IMR-90 (cell line): ENCODE data around the gene MMS19. TPM values are rescaled to one million over a fixed set of nuclear protein-coding genes. Genes with fewer than 3 reads are reported as not detected.

Experiments
- ATAC-seq: fragments of 200-7000 bp; cut with Tn5 transposase; 2 replicates; pipeline ENCODE4 v1.9.1; 2020; ENCODE audit warnings: low read depth, mild to moderate bottlenecking, moderate library complexity
- BruUV-seq: library from RNA; stranded (reverse); fragments of 400-500 nt; replicated peaks from 2 replicates; lab custom pipeline; 2021; lab: Mats Ljungman, UMichigan
- CTCF ChIA-PET: fragments of 300-600 bp; formaldehyde crosslinking; extraction: SDS; loops from one replicate; lab custom pipeline; 2021; ENCODE audit warnings: antibody characterized with exemption; lab: Yijun Ruan, JAX
- POLR2A ChIA-PET: fragments of 300-600 bp; sonication (Branson Sonifier 250); formaldehyde crosslinking; loops from one replicate; lab custom pipeline; 2022; ENCODE audit warnings: antibody characterized with exemption; ENCODE audit not compliant: unreplicated experiment; lab: Charles Lee
- DNase-seq: peaks from one replicate; pipeline ENCODE4 v3.0.0; 2013
- H2AFZ ChIP-seq: replicated peaks from 2 replicates; pipeline ENCODE3; 2013; ENCODE audit warnings: low read length, mild to moderate bottlenecking; ENCODE audit not compliant: poor library complexity
- H2AK5ac ChIP-seq: 2 replicates; pipeline ENCODE4 v1.6.1; 2013; ENCODE audit warnings: low read depth, low read length, inconsistent platforms
- H2AK9ac ChIP-seq: replicated peaks from 2 replicates; pipeline ENCODE3; 2013; ENCODE audit warnings: mild to moderate bottlenecking, low read depth, low read length, moderate library complexity; ENCODE audit not compliant: poor library complexity
- H2BK120ac ChIP-seq: 2 replicates; pipeline ENCODE4 v1.6.1; 2013; ENCODE audit warnings: low read depth, low read length, inconsistent platforms
- H2BK15ac ChIP-seq: 3 replicates; pipeline ENCODE4 v1.6.1; 2013; ENCODE audit warnings: low read depth, low read length, inconsistent platforms
- H2BK20ac ChIP-seq: 2 replicates; pipeline ENCODE4 v1.6.1; 2013; ENCODE audit warnings: low read depth, mild to moderate bottlenecking, inconsistent platforms, low read length, moderate library complexity
- H2BK5ac ChIP-seq: 2 replicates; pipeline ENCODE4 v1.6.1; 2013; ENCODE audit warnings: mild to moderate bottlenecking, low read depth, low read length, inconsistent platforms; ENCODE audit not compliant: poor library complexity, severe bottlenecking
- H3K14ac ChIP-seq: replicated peaks from 2 replicates; pipeline ENCODE4 v1.6.1; 2013; ENCODE audit warnings: low read depth, low read length, inconsistent platforms
- H3K18ac ChIP-seq: 2 replicates; pipeline ENCODE4 v1.6.1; 2013; ENCODE audit warnings: low read depth, low read length, control low read depth
- H3K23ac ChIP-seq: 2 replicates; pipeline ENCODE4 v1.6.1; 2013; ENCODE audit warnings: low read depth, low read length, inconsistent platforms
- H3K27ac ChIP-seq: 2 replicates; pipeline ENCODE4 v1.5.1; 2013; ENCODE audit warnings: mild to moderate bottlenecking, control low read depth, low read length; ENCODE audit not compliant: insufficient read depth
- H3K27me3 ChIP-seq: 2 replicates; pipeline ENCODE4 v1.6.1; 2013; ENCODE audit warnings: low read length; ENCODE audit not compliant: control insufficient read depth, insufficient read depth
- H3K36me3 ChIP-seq: 2 replicates; pipeline ENCODE4 v1.6.1; 2013; ENCODE audit warnings: low read length, mixed read lengths; ENCODE audit not compliant: control insufficient read depth, insufficient read depth
- H3K4ac ChIP-seq: 2 replicates; pipeline ENCODE4 v1.6.1; 2013; ENCODE audit warnings: low read depth, low read length, inconsistent platforms
- H3K4me1 ChIP-seq: 2 replicates; pipeline ENCODE4 v1.6.1; 2013; ENCODE audit warnings: low read length, mixed read lengths; ENCODE audit not compliant: control insufficient read depth, insufficient read depth
- H3K4me2 ChIP-seq: 2 replicates; pipeline ENCODE4 v1.6.1; 2013; ENCODE audit warnings: low read depth, mild to moderate bottlenecking, control low read depth, low read length, moderate library complexity
- H3K4me3 ChIP-seq: 2 replicates; pipeline ENCODE4 v1.5.1; 2013; ENCODE audit warnings: low read depth, mild to moderate bottlenecking, control low read depth, low read length, moderate library complexity; ENCODE audit not compliant: insufficient read depth
- H3K56ac ChIP-seq: 2 replicates; pipeline ENCODE4 v1.6.1; 2013; ENCODE audit warnings: low read length, inconsistent platforms; ENCODE audit not compliant: insufficient read depth; ENCODE audit errors: extremely low read depth
- H3K79me1 ChIP-seq, 2 experiments: 2 replicates each; pipeline ENCODE4 v1.6.1; 2013; ENCODE audit warnings: low read length in 2 of 2, inconsistent platforms in 1 of 2, low read depth in 1 of 2
- H3K9ac ChIP-seq: 2 replicates; pipeline ENCODE4 v1.6.1; 2013; ENCODE audit warnings: low read depth, low read length, control low read depth
- H3K9me1 ChIP-seq: 2 replicates; pipeline ENCODE4 v1.6.1; 2013; ENCODE audit warnings: low read length, inconsistent platforms; ENCODE audit not compliant: insufficient read depth
- H3K9me3 ChIP-seq: 2 replicates; pipeline ENCODE4 v1.6.1; 2013; ENCODE audit warnings: low read length; ENCODE audit not compliant: control insufficient read depth, insufficient read depth
- H4K20me1 ChIP-seq: 2 replicates; pipeline ENCODE4 v1.6.1; 2013; ENCODE audit warnings: low read length, inconsistent platforms; ENCODE audit not compliant: insufficient read depth
- H4K5ac ChIP-seq: 2 replicates; pipeline ENCODE4 v1.6.1; 2013; ENCODE audit warnings: mild to moderate bottlenecking, low read depth, low read length, control low read depth
- H4K8ac ChIP-seq, 2 experiments: 2 replicates each; pipeline ENCODE4 v1.6.1; 2013; ENCODE audit warnings: low read depth in 2 of 2, low read length in 2 of 2, control low read depth in 1 of 2, inconsistent platforms in 1 of 2
- H4K91ac ChIP-seq: 2 replicates; pipeline ENCODE4 v1.6.1; 2013; ENCODE audit warnings: low read depth, low read length, inconsistent platforms; ENCODE audit not compliant: insufficient read depth
- BHLHE40 ChIP-seq: fragments of 150-350 bp; IDR thresholded peaks from 2 replicates; pipeline ENCODE4 v1.6.1; 2016; ENCODE audit warnings: mild to moderate bottlenecking, low read depth, low read length
- CEBPB ChIP-seq: IDR thresholded peaks from 2 replicates; pipeline ENCODE4 v1.6.1; 2012; ENCODE audit warnings: low read depth, low read length, improper control_type of control experiment
- CHD1 ChIP-seq: IDR thresholded peaks from 2 replicates; pipeline ENCODE4 v1.6.1; 2012; ENCODE audit warnings: low read depth, low read length, improper control_type of control experiment
- ELK1 ChIP-seq: fragments of 150-350 bp; IDR thresholded peaks from 2 replicates; pipeline ENCODE4 v1.6.1; 2016; ENCODE audit warnings: low read depth, mild to moderate bottlenecking, low read length, moderate library complexity, borderline replicate concordance
- FOS ChIP-seq: fragments of 150-350 bp; IDR thresholded peaks from 2 replicates; pipeline ENCODE4 v1.6.1; 2016; ENCODE audit warnings: low read depth, low read length
- MAFK ChIP-seq: IDR thresholded peaks from 2 replicates; pipeline ENCODE4 v1.6.1; 2012; ENCODE audit warnings: low read depth, low read length, improper control_type of control experiment
- MAZ ChIP-seq: IDR thresholded peaks from 2 replicates; pipeline ENCODE4 v1.6.1; 2012; ENCODE audit warnings: low read depth, mild to moderate bottlenecking, low read length, improper control_type of control experiment, moderate library complexity, borderline replicate concordance
- MXI1 ChIP-seq: IDR thresholded peaks from 2 replicates; pipeline ENCODE4 v1.6.1; 2012; ENCODE audit warnings: low read depth, mild to moderate bottlenecking, low read length, moderate library complexity, borderline replicate concordance
- NFE2L2 ChIP-seq: fragments of 150-350 bp; IDR thresholded peaks from 2 replicates; pipeline ENCODE4 v1.6.1; 2016; ENCODE audit warnings: low read depth, mild to moderate bottlenecking, low read length
- POLR2A ChIP-seq: IDR thresholded peaks from 2 replicates; pipeline ENCODE4 v1.6.1; 2012; ENCODE audit warnings: mild to moderate bottlenecking, low read depth, low read length
- RAD21 ChIP-seq: IDR thresholded peaks from 2 replicates; pipeline ENCODE4 v1.6.1; 2012; ENCODE audit warnings: low read length, improper control_type of control experiment
- RCOR1 ChIP-seq: IDR thresholded peaks from 2 replicates; pipeline ENCODE4 v1.6.1; 2012; ENCODE audit warnings: mild to moderate bottlenecking, low read length, improper control_type of control experiment; ENCODE audit not compliant: insufficient replicate concordance
- RFX5 ChIP-seq: IDR thresholded peaks from 2 replicates; pipeline ENCODE4 v1.8.0; 2012; ENCODE audit warnings: low read depth, mild to moderate bottlenecking, low read length, moderate library complexity
- SMC3 ChIP-seq: fragments of 150-350 bp; IDR thresholded peaks from 2 replicates; pipeline ENCODE4 v1.6.1; 2016; ENCODE audit warnings: low read depth, mild to moderate bottlenecking, antibody characterized with exemption, low read length, moderate library complexity
- USF2 ChIP-seq: fragments of 150-350 bp; IDR thresholded peaks from 2 replicates; pipeline ENCODE4 v1.6.1; 2017; ENCODE audit warnings: mild to moderate bottlenecking, antibody characterized with exemption, low read length, low read depth
- WGBS, 2 experiments: methylation state at CpG; one replicate each; pipeline versions ENCODE4 v1.1.5 to v1.1.7; 2013; ENCODE audit warnings: missing lambda C conversion rate in 2 of 2; ENCODE audit not compliant: insufficient read length in 1 of 2; ENCODE audit errors: extremely low coverage in 2 of 2; 5-methylcytosine and 5-hydroxymethylcytosine counted together
- dilution Hi-C: fragments of 300-500 bp; cut with HindIII; formaldehyde crosslinking; loops from one replicate; pipeline ENCODE4 v1.14.3; 2018; ENCODE audit warnings: low sequenced_read_pairs; ENCODE audit not compliant: unreplicated experiment
- in situ Hi-C: fragments of 300-500 bp; cut with MboI; formaldehyde crosslinking; loops from 3 replicates; pipeline ENCODE4 v1.14.3; 2019; ENCODE audit warnings: low sequenced_read_pairs, inconsistent platforms, mixed read lengths
- intact Hi-C: fragments of 100-400 bp; cut with micrococcal nuclease; formaldehyde crosslinking; loops from 2 replicates; pipeline ENCODE4 v1.10.0; 2022
- polyA plus RNA-seq, 3 experiments: library from polyadenylated mRNA; depleted of rRNA; stranded (reverse); fragments of >200 nt; gene quantifications; 2 replicates each; pipeline ENCODE4 v1.2.3, GENCODE V29; 2012; ENCODE audit warnings: low replicate concordance in 1 of 3
- total RNA-seq: library from RNA; depleted of rRNA; stranded (reverse); fragments of >200 nt; gene quantifications from 2 replicates; pipeline ENCODE4 v1.2.3, GENCODE V29; 2012
- TF ChIP-seq, protein P1 (sequence below): conservative IDR thresholded peaks from 2 replicates; pipeline ENCODE4 v1.5.1; 2012; ENCODE audit warnings: mild to moderate bottlenecking, low read depth, low read length, improper control_type of control experiment

MMS19 gene
- total and polyA plus RNA-seq, 2 of the 4 experiments (the other 2 are of a cell fraction) = 70.1 to 72.7 TPM

DNA sequence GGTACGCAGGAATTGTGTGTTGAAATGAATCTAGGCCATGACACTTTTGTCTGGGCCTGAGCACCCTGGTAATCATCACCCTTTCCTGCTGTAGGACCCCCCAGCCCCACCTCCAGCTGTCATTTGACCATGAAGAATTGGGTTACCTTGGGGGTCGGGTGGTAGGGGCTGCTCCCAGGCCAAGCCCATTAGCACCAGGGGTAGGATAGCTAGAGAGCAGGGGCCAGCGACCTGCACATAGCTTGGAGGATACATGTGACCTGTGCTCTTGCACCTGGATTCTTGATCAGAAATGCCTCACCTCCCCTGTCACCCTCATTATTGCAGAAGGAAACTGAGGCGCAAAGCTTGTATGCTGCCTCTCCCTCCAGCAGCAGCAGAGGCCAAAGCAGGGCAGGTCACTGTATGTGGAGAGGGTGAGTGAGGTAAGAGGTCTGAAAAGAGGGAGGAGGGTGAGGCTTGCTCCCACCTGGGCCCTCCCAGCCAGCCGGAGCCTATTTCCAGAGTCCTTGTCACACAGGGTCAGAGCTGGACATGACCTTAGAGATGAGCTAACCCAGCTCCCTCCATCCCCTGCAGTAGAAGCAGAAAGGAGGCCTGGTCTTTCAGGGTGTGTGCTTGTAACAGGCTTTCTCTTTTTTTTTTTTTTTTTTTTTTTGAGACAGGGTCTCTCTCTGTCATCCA is 39.1 kb upstream of the MMS19 start:
- H2AK5ac ChIP-seq = no peak overlapping the region
- no peak overlapping the region for H3K4ac ChIP-seq
- H3K27ac ChIP-seq = no peak overlapping the region
- peaks cover 15% of the 10 kb centered on the region for H4K20me1 ChIP-seq
- H3K9ac ChIP-seq = no peak overlapping the region
- H4K8ac ChIP-seq = no peak overlapping the region
- intact Hi-C loops = no loop called here
- peaks cover 17 to 75% of the 10 kb centered on the region in 2 experiments for H3K79me1 ChIP-seq
- no peak for TF ChIP-seq MAFK
- TF ChIP-seq BHLHE40 = no peak
- no peak for TF ChIP-seq MXI1
- TF ChIP-seq RCOR1 = no peak
- no peak for TF ChIP-seq CHD1
- TF ChIP-seq MAZ = no peak
- no peak for TF ChIP-seq NFE2L2
- no peak for TF ChIP-seq POLR2A
- TF ChIP-seq, protein P1, sequence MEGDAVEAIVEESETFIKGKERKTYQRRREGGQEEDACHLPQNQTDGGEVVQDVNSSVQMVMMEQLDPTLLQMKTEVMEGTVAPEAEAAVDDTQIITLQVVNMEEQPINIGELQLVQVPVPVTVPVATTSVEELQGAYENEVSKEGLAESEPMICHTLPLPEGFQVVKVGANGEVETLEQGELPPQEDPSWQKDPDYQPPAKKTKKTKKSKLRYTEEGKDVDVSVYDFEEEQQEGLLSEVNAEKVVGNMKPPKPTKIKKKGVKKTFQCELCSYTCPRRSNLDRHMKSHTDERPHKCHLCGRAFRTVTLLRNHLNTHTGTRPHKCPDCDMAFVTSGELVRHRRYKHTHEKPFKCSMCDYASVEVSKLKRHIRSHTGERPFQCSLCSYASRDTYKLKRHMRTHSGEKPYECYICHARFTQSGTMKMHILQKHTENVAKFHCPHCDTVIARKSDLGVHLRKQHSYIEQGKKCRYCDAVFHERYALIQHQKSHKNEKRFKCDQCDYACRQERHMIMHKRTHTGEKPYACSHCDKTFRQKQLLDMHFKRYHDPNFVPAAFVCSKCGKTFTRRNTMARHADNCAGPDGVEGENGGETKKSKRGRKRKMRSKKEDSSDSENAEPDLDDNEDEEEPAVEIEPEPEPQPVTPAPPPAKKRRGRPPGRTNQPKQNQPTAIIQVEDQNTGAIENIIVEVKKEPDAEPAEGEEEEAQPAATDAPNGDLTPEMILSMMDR = no peak
- TF ChIP-seq CEBPB = no peak
- no peak for TF ChIP-seq RFX5
- no peak for TF ChIP-seq RAD21
- no peak for TF ChIP-seq FOS
- no peak for TF ChIP-seq SMC3
- no peak for TF ChIP-seq USF2
- TF ChIP-seq ELK1 = no peak
- H4K5ac ChIP-seq = no peak overlapping the region
- H3K27me3 ChIP-seq = no peaks in the 10 kb centered on the region
- H2AFZ ChIP-seq = no peak overlapping the region
- no peak for ATAC-seq
- no peak overlapping the region for H3K18ac ChIP-seq
- H3K36me3 ChIP-seq = no peaks in the 10 kb centered on the region
- ChIA-PET CTCF (no interaction called here), POLR2A (no interaction called here)
- H4K91ac ChIP-seq = no peak overlapping the region
- no peak overlapping the region for H2BK120ac ChIP-seq
- no peak for DNase-seq
- no TSS peak for BruUV-seq
- no peak overlapping the region for H3K56ac ChIP-seq
- no peaks in the 10 kb centered on the region for H3K9me3 ChIP-seq
- H3K14ac ChIP-seq = no peak overlapping the region
- no peak overlapping the region for H2BK5ac ChIP-seq
- dilution Hi-C loops = no loop called here
- in situ Hi-C loops = no loop called here
- no peak overlapping the region for H3K4me3 ChIP-seq
- H2BK15ac ChIP-seq = no peak overlapping the region
- no peak overlapping the region for H3K4me2 ChIP-seq
- no CpG with 5 or more reads among the region's 5 CpGs for WGBS, 2 experiments
- H3K4me1 ChIP-seq = peaks cover 34% of the 10 kb centered on the region
- no peak overlapping the region for H3K23ac ChIP-seq
- H3K9me1 ChIP-seq = peaks cover 32% of the 10 kb centered on the region
- H2BK20ac ChIP-seq = no peak overlapping the region; the same call in 1 of the 2 replicates
- H2AK9ac ChIP-seq = no peak overlapping the region
